Hepatocyte (in vitro differentiated cells): Measurements from ENCODE around the gene DGCR8. TPM values are rescaled to one million over a fixed set of nuclear protein-coding genes. Genes with fewer than 3 reads are reported as not detected.

ENCODE experiments used
- DNase-seq: peaks from one replicate; pipeline ENCODE4 v3.0.0-alpha.2; 2016; ENCODE audit warnings: low spot score
- H2AFZ ChIP-seq: fragments of 200-600 bp; sonication (generic); 2 replicates; pipeline ENCODE4 v1.6.0; 2016; ENCODE audit warnings: antibody characterized with exemption, mild to moderate bottlenecking
- H3K27ac ChIP-seq: fragments of 200-600 bp; sonication (generic); 2 replicates; pipeline ENCODE4 v1.5.1; 2016; ENCODE audit warnings: mild to moderate bottlenecking
- H3K27me3 ChIP-seq: fragments of 200-600 bp; sonication (generic); 2 replicates; pipeline ENCODE4 v1.6.1; 2016
- H3K36me3 ChIP-seq: fragments of 200-600 bp; sonication (generic); replicated peaks from 2 replicates; pipeline ENCODE4 v1.5.1; 2016; ENCODE audit warnings: low read depth; ENCODE audit not compliant: insufficient read depth
- H3K4me1 ChIP-seq: fragments of 200-600 bp; sonication (generic); 2 replicates; pipeline ENCODE4 v1.5.1; 2016; ENCODE audit warnings: mild to moderate bottlenecking, moderate library complexity; ENCODE audit not compliant: insufficient read depth
- H3K4me2 ChIP-seq: fragments of 200-600 bp; sonication (generic); 2 replicates; pipeline ENCODE4 v1.6.0; 2016
- H3K4me3 ChIP-seq: fragments of 200-600 bp; sonication (generic); 2 replicates; pipeline ENCODE4 v1.5.1; 2016; ENCODE audit warnings: mild to moderate bottlenecking
- H3K79me2 ChIP-seq: fragments of 200-600 bp; sonication (generic); 2 replicates; pipeline ENCODE4 v1.6.0; 2017; ENCODE audit warnings: mild to moderate bottlenecking
- H3K9me2 ChIP-seq: fragments of 200-600 bp; sonication (generic); replicated peaks from 2 replicates; pipeline ENCODE4 v1.6.0; 2017; ENCODE audit warnings: mild to moderate bottlenecking; ENCODE audit not compliant: insufficient read depth
- H3K9me3 ChIP-seq: fragments of 200-600 bp; sonication (generic); 2 replicates; pipeline ENCODE4 v1.5.1; 2016; ENCODE audit warnings: low read depth, mild to moderate bottlenecking
- H4K20me1 ChIP-seq: fragments of 200-600 bp; sonication (generic); 2 replicates; pipeline ENCODE4 v1.6.0; 2016; ENCODE audit warnings: mild to moderate bottlenecking; ENCODE audit not compliant: insufficient read depth, poor library complexity, severe bottlenecking
- EZH2 ChIP-seq: fragments of 200-600 bp; sonication (generic); IDR thresholded peaks from 2 replicates; pipeline ENCODE4 v1.6.1; 2016; ENCODE audit warnings: antibody characterized with exemption, mild to moderate bottlenecking, borderline replicate concordance
- EZH2phosphoT487 ChIP-seq: fragments of 200-600 bp; sonication (generic); IDR thresholded peaks from one replicate; pipeline ENCODE4 v1.6.1; 2018; ENCODE audit warnings: antibody characterized with exemption, mild to moderate bottlenecking, low read depth, moderate library complexity; ENCODE audit not compliant: unreplicated experiment, severe bottlenecking
- WGBS: methylation state at CpG from one replicate; pipeline ENCODE4 v1.1.6; 2016; ENCODE audit warnings: low lambda C conversion rate; ENCODE audit errors: missing lambda C conversion rate; 5-methylcytosine and 5-hydroxymethylcytosine counted together
- polyA plus RNA-seq: library from polyadenylated mRNA; unstranded; fragments of >200 nt; fragmentation: Nextera tagmentation; extraction: Ambion mirVana; gene quantifications from 2 replicates; pipeline ENCODE4 v1.2.1, GENCODE V29; 2016
- total RNA-seq: library from RNA; depleted of rRNA; stranded (reverse); fragments of >200 nt; gene quantifications from 2 replicates; pipeline ENCODE4 v1.2.3, GENCODE V29; 2014
- TF ChIP-seq, protein P1 (sequence below): fragments of 200-600 bp; sonication (generic); IDR thresholded peaks from 2 replicates; pipeline ENCODE4 v1.5.1; 2016; ENCODE audit warnings: antibody characterized with exemption, mild to moderate bottlenecking; ENCODE audit not compliant: poor library complexity

The DGCR8 gene
- total and polyA plus RNA-seq, 2 experiments from 2014 or later = 10.8 to 18.3 TPM

DNA sequence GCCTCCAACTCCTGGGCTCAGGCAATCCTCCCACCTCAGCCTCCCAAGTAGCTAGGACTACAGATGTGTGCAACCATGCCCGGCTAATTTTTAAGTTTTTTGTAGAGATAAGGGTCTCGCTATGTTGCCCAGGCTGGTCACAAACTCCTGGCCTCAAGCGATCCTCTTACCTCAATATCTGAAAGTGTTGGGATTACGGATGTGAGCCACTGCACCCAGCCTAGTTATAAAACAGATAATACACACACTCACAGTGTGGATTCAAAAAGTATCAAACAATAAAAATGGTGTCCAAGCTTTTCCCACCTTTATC is 71.2 kb downstream of the DGCR8 start:
- no peak overlapping the region for H3K4me3 ChIP-seq
- H2AFZ ChIP-seq = no peak overlapping the region
- 87% methylated on average over 4 of the region's 4 CpGs for WGBS
- H3K4me2 ChIP-seq = no peak overlapping the region
- H3K27me3 ChIP-seq = no peaks in the 10 kb centered on the region
- no peak for DNase-seq
- no peaks in the 10 kb centered on the region for H3K9me2 ChIP-seq
- H3K36me3 ChIP-seq = no peaks in the 10 kb centered on the region
- H4K20me1 ChIP-seq = no peaks in the 10 kb centered on the region
- H3K9me3 ChIP-seq = no peaks in the 10 kb centered on the region
- TF ChIP-seq EZH2phosphoT487 (no peak), EZH2 (no peak)
- TF ChIP-seq, protein P1, sequence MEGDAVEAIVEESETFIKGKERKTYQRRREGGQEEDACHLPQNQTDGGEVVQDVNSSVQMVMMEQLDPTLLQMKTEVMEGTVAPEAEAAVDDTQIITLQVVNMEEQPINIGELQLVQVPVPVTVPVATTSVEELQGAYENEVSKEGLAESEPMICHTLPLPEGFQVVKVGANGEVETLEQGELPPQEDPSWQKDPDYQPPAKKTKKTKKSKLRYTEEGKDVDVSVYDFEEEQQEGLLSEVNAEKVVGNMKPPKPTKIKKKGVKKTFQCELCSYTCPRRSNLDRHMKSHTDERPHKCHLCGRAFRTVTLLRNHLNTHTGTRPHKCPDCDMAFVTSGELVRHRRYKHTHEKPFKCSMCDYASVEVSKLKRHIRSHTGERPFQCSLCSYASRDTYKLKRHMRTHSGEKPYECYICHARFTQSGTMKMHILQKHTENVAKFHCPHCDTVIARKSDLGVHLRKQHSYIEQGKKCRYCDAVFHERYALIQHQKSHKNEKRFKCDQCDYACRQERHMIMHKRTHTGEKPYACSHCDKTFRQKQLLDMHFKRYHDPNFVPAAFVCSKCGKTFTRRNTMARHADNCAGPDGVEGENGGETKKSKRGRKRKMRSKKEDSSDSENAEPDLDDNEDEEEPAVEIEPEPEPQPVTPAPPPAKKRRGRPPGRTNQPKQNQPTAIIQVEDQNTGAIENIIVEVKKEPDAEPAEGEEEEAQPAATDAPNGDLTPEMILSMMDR = no peak
- H3K4me1 ChIP-seq = no peaks in the 10 kb centered on the region
- no peak overlapping the region for H3K27ac ChIP-seq
- no peaks in the 10 kb centered on the region for H3K79me2 ChIP-seq

DNA sequence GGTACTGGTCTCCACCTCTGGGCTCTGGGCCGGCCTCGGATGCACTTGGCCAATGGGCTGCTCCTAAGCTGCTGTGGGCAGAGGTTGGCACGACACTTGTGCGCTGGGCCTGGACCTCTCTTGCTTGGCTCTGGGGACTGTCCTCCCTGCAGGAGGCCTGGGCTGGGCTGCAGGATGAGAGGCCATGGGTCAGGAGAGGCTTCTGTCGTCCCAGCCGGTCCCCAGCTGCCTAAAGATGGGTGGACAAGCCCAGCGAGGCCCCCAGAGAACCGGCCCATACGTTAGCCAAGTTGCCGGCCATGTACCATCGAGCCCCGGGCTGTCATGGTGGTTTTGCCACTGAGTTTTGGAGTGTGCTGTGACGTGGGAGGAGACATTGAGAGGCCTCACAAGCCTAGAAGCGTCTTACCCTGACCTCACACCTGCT is 72.4 kb downstream of the DGCR8 start:
- H3K4me3 ChIP-seq = no peak overlapping the region
- no peaks in the 10 kb centered on the region for H3K79me2 ChIP-seq
- H3K27ac ChIP-seq = peak overlapping the region; percentile 73
- 92% methylated on average over 14 of the region's 14 CpGs for WGBS
- no peaks in the 10 kb centered on the region for H3K9me2 ChIP-seq
- TF ChIP-seq EZH2 (no peak), EZH2phosphoT487 (no peak)
- TF ChIP-seq, protein P1 = no peak
- no peak overlapping the region for H3K4me2 ChIP-seq
- H3K4me1 ChIP-seq = no peaks in the 10 kb centered on the region
- no peak overlapping the region for H2AFZ ChIP-seq
- no peaks in the 10 kb centered on the region for H3K27me3 ChIP-seq
- no peaks in the 10 kb centered on the region for H3K9me3 ChIP-seq
- H3K36me3 ChIP-seq = no peaks in the 10 kb centered on the region
- no peaks in the 10 kb centered on the region for H4K20me1 ChIP-seq
- DNase-seq = no peak

DNA sequence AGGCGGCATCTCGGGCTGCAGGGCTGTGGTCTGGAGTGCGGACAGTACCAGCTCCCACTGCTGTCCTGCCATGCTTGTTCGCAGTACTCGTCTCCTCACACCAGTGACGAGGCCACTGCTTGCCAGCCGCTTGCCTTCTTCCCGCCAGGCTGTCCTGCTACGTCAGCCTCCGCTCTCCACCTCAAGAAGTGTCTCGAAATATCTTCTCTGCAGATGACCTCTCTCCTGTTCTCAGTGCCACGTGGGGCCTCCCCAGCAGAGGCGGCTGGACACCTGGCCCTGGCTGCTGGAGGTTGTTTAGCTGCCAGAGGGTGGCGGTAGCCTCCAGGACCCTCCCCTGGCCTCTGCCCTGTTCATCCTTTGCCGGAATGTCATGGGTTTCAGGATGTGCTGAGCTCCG is 73.9 kb downstream of the DGCR8 start:
- H3K79me2 ChIP-seq = no peaks in the 10 kb centered on the region
- no peaks in the 10 kb centered on the region for H4K20me1 ChIP-seq
- peak overlapping the region; percentile 73 for H3K27ac ChIP-seq
- H3K9me3 ChIP-seq = no peaks in the 10 kb centered on the region
- H3K4me3 ChIP-seq = no peak overlapping the region
- H3K27me3 ChIP-seq = no peaks in the 10 kb centered on the region
- DNase-seq = no peak
- H3K36me3 ChIP-seq = no peaks in the 10 kb centered on the region
- no peaks in the 10 kb centered on the region for H3K4me1 ChIP-seq
- TF ChIP-seq EZH2 = no peak
- TF ChIP-seq EZH2phosphoT487 = no peak
- TF ChIP-seq, protein P1 = no peak
- H2AFZ ChIP-seq = no peak overlapping the region
- H3K9me2 ChIP-seq = no peaks in the 10 kb centered on the region
- 60% methylated on average over 16 of the region's 16 CpGs for WGBS
- no peak overlapping the region for H3K4me2 ChIP-seq
